Activated CD8-positive, alpha-beta T cell treated with anti-CD3 and anti-CD28 coated beads for 36 hours (primary cell): ENCODE data around the gene DYSF. TPM values are rescaled to one million over a fixed set of nuclear protein-coding genes. Genes with fewer than 3 reads are reported as not detected.

Experiments used
- ATAC-seq: fragments of 200-7000 bp; cut with Tn5 transposase; one replicate; pipeline ENCODE4 v1.10.0; 2021; ENCODE audit warnings: mild to moderate bottlenecking, moderate library complexity
- CTCF ChIA-PET: fragments of 350-600 bp; sonication (Branson Sonifier 250); formaldehyde crosslinking; loops from one replicate; lab custom pipeline; 2021; ENCODE audit warnings: antibody characterized with exemption; lab: Charles Lee
- POLR2A ChIA-PET: fragments of 350-600 bp; sonication (Branson Sonifier 250); formaldehyde crosslinking; loops from one replicate; lab custom pipeline; 2021; ENCODE audit warnings: antibody characterized with exemption; lab: Charles Lee
- DNase-seq: peaks from one replicate; pipeline ENCODE4 v3.0.0-alpha.2; 2020
- H3K27ac Mint-ChIP-seq: one replicate; pipeline ENCODE4 v1.8.0; 2021; ENCODE audit warnings: mild to moderate bottlenecking, mixed read lengths
- H3K27me3 Mint-ChIP-seq: one replicate; pipeline ENCODE4 v1.8.0; 2021; ENCODE audit warnings: mixed read lengths
- H3K36me3 Mint-ChIP-seq: one replicate; pipeline ENCODE4 v1.8.0; 2021; ENCODE audit warnings: low read depth, mixed read lengths
- H3K4me1 Mint-ChIP-seq: one replicate; pipeline ENCODE4 v1.8.0; 2021; ENCODE audit warnings: low read depth, mixed read lengths
- H3K4me3 Mint-ChIP-seq: one replicate; pipeline ENCODE4 v1.8.0; 2021; ENCODE audit warnings: mild to moderate bottlenecking, moderate library complexity, mixed read lengths
- H3K9me3 Mint-ChIP-seq: one replicate; pipeline ENCODE4 v1.8.0; 2021; ENCODE audit warnings: mixed read lengths
- CTCF ChIP-seq: fragments of 200-600 bp; IDR thresholded peaks from one replicate; pipeline ENCODE4 v1.8.0; 2022; ENCODE audit warnings: antibody characterized with exemption, mild to moderate bottlenecking
- intact Hi-C: fragments of 100-400 bp; cut with micrococcal nuclease; formaldehyde crosslinking; loops from one replicate; pipeline ENCODE4 v1.10.0; 2022
- total RNA-seq, 2 experiments: library from RNA; stranded (reverse); gene quantifications; one replicate each; pipeline ENCODE4 v1.2.3, GENCODE V29; 2021

The DYSF gene
- total RNA-seq, 2 experiments from 2014 or later = 3.5 to 3.8 TPM

- no peaks in the 10 kb centered on the region for H3K9me3 Mint-ChIP-seq
- no peaks in the 10 kb centered on the region for H3K4me1 Mint-ChIP-seq
- ChIA-PET POLR2A (no interaction called here), CTCF (interaction anchor here (1.0 to 1.9 kb wide), 3 partner anchors 58 to 599 kb away, joined by 3 to 8 read pairs (median 3); no protein-coding TSS in a partner anchor)
- H3K36me3 Mint-ChIP-seq = no peaks in the 10 kb centered on the region
- no peak overlapping the region for H3K4me3 Mint-ChIP-seq
- DNase-seq (no peak), ATAC-seq (no peak)
- no peaks in the 10 kb centered on the region for H3K27me3 Mint-ChIP-seq
- intact Hi-C loops = no loop called here
- TF ChIP-seq CTCF = no peak
- no peak overlapping the region for H3K27ac Mint-ChIP-seq
These were observed 98.2 kb downstream of the DYSF start for GRCh38 chr2:71551631-71551915.

GRCh38 chr2:71552356-71552755 lies 99.0 kb downstream of the DYSF start:
- H3K27me3 Mint-ChIP-seq = no peaks in the 10 kb centered on the region
- ChIA-PET POLR2A (no interaction called here), CTCF (interaction anchor here (1.0 to 1.9 kb wide), 4 partner anchors 58 to 598 kb away, joined by 3 to 8 read pairs (median 3); no protein-coding TSS in a partner anchor)
- no peak for DNase-seq
- no peaks in the 10 kb centered on the region for H3K4me1 Mint-ChIP-seq
- H3K36me3 Mint-ChIP-seq = no peaks in the 10 kb centered on the region
- no peak overlapping the region for H3K27ac Mint-ChIP-seq
- no peaks in the 10 kb centered on the region for H3K9me3 Mint-ChIP-seq
- no peak for ATAC-seq
- intact Hi-C loops = no loop called here
- no peak for TF ChIP-seq CTCF
- H3K4me3 Mint-ChIP-seq = no peak overlapping the region

GRCh38 chr2:71552861-71553301 lies 99.5 kb downstream of the DYSF start:
- no peak overlapping the region for H3K4me3 Mint-ChIP-seq
- ATAC-seq (no peak), DNase-seq (no peak)
- no peaks in the 10 kb centered on the region for H3K4me1 Mint-ChIP-seq
- no peaks in the 10 kb centered on the region for H3K27me3 Mint-ChIP-seq
- TF ChIP-seq CTCF = no peak
- CTCF ChIA-PET = interaction anchor here (1.0 to 1.9 kb wide), 3 partner anchors 57 to 598 kb away, joined by 3 to 8 read pairs (median 3); no protein-coding TSS in a partner anchor
- H3K9me3 Mint-ChIP-seq = no peaks in the 10 kb centered on the region
- POLR2A ChIA-PET = no interaction called here
- intact Hi-C loops = no loop called here
- no peaks in the 10 kb centered on the region for H3K36me3 Mint-ChIP-seq
- H3K27ac Mint-ChIP-seq = no peak overlapping the region

GRCh38 chr2:71554028-71554705 lies 100.8 kb downstream of the DYSF start:
- no peak for DNase-seq
- Mint-ChIP-seq H3K4me3 (no peak overlapping the region), H3K4me1 (no peaks in the 10 kb centered on the region), H3K27me3 (no peaks in the 10 kb centered on the region), H3K36me3 (no peaks in the 10 kb centered on the region), H3K9me3 (no peaks in the 10 kb centered on the region), H3K27ac (no peak overlapping the region)
- TF ChIP-seq CTCF = no peak
- ChIA-PET CTCF (interaction anchor here (2.1 to 2.2 kb wide), 2 partner anchors 9 to 596 kb away, joined by 8 to 9 read pairs; no protein-coding TSS in a partner anchor), POLR2A (no interaction called here)
- ATAC-seq = no peak
- intact Hi-C loops = no loop called here

- no peak for TF ChIP-seq CTCF
- DNase-seq (no peak), ATAC-seq (no peak)
- no peaks in the 10 kb centered on the region for H3K27me3 Mint-ChIP-seq
- no peak overlapping the region for H3K27ac Mint-ChIP-seq
- no peak overlapping the region for H3K4me3 Mint-ChIP-seq
- no peaks in the 10 kb centered on the region for H3K9me3 Mint-ChIP-seq
- no peaks in the 10 kb centered on the region for H3K4me1 Mint-ChIP-seq
- ChIA-PET POLR2A (no interaction called here), CTCF (interaction anchor here (2.1 to 2.2 kb wide), 2 partner anchors 9 to 595 kb away, joined by 8 to 9 read pairs; no protein-coding TSS in a partner anchor)
- intact Hi-C loops = no loop called here
- H3K36me3 Mint-ChIP-seq = no peaks in the 10 kb centered on the region
These were observed 101.3 kb downstream of the DYSF start for GRCh38 chr2:71554706-71555056.
